GM12892 (cell line): Measurements from ENCODE around the gene PRRC2C.

ENCODE experiments used
- DNase-seq: peaks from one replicate; pipeline ENCODE4 v3.0.0; 2011; ENCODE audit not compliant: insufficient read length
- FAIRE-seq: peaks from 2 replicates; lab custom pipeline; 2011; peaks lifted over from hg19 to GRCh38; lab: Jason Lieb, UNC
- POLR2A ChIP-seq: IDR thresholded peaks from 2 replicates; pipeline ENCODE4 v1.6.1; 2011; ENCODE audit warnings: low read depth, low read length, control low read depth
- POLR2AphosphoS5 ChIP-seq: IDR thresholded peaks from 2 replicates; pipeline ENCODE4 v1.6.1; 2011; ENCODE audit warnings: low read depth, low read length, control low read depth
- TAF1 ChIP-seq: IDR thresholded peaks from 2 replicates; pipeline ENCODE4 v1.6.1; 2011; ENCODE audit warnings: low read depth, mild to moderate bottlenecking, control low read depth, low read length, borderline replicate concordance

The PRRC2C gene

GRCh38 chr1:171501305-171502024, 16.1 kb downstream of the PRRC2C start:
- DNase-seq, result no peak
- FAIRE-seq, result no peak
- no peak for TF ChIP-seq POLR2A
- no peak for TF ChIP-seq POLR2AphosphoS5
- no peak for TF ChIP-seq TAF1

- DNase-seq, result no peak
- FAIRE-seq, result no peak
- TF ChIP-seq POLR2AphosphoS5 (no peak), POLR2A (no peak), TAF1 (no peak)
Measured at GRCh38 chr1:171506525-171507304, 21.4 kb downstream of the PRRC2C start.

DNA sequence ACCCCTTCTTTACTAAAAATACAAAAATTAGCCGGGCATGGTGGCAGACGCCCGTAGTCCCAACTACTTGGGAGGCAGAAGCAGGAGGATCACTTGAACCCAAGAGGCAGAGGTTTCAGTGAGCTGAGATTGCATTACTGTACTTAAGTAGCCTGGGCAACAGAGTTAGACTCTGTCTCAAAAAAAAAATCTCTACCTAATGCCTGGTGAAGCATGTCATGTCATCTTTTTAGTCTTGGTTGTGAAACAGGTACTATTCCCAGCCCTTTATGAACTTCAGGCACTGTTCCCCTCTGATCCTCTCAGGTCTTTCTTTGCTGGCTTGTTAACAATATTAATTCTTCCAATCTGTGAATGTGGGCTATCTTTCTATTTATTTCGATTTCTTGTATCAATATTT, 22.1 kb downstream of the PRRC2C start:
- DNase-seq, result no peak
- peak; percentile 50 for FAIRE-seq
- TF ChIP-seq POLR2AphosphoS5 (no peak), POLR2A (no peak), TAF1 (no peak)

GRCh38 chr1:171509191-171509590, 23.9 kb downstream of the PRRC2C start:
- TF ChIP-seq POLR2AphosphoS5, result no peak
- TF ChIP-seq POLR2A, result no peak
- no peak for TF ChIP-seq TAF1
- DNase-seq (no peak), FAIRE-seq (peak; percentile 67)

GRCh38 chr1:171513743-171514142, 28.4 kb downstream of the PRRC2C start:
- no peak for FAIRE-seq
- no peak for DNase-seq
- TF ChIP-seq POLR2AphosphoS5 (no peak), TAF1 (no peak), POLR2A (no peak)

DNA sequence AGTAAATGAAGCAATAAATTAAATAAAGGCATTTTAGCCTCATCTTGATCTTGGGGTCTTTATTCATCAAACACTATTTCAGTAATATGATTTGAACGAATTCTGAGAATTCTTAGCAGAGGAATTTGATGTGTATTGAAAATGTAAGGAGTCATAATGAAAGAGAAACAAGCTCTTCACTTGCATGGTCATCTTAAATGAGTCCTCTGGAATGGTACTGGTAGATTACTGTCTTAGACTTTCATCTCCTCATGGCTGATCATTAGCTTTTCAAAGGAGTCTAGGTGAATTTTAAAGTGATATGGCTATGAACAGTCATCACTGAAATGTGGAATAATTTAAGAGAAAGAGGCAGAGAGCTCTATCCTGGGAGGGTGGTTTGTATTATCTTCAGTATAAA, 30.0 kb downstream of the PRRC2C start:
- FAIRE-seq, result peak; percentile 53
- no peak for TF ChIP-seq TAF1
- TF ChIP-seq POLR2AphosphoS5, result no peak
- no peak for TF ChIP-seq POLR2A
- DNase-seq, result no peak

GRCh38 chr1:171515741-171516140, 30.4 kb downstream of the PRRC2C start:
- FAIRE-seq, result no peak
- TF ChIP-seq POLR2AphosphoS5, result no peak
- TF ChIP-seq TAF1, result no peak
- no peak for TF ChIP-seq POLR2A
- no peak for DNase-seq

DNA sequence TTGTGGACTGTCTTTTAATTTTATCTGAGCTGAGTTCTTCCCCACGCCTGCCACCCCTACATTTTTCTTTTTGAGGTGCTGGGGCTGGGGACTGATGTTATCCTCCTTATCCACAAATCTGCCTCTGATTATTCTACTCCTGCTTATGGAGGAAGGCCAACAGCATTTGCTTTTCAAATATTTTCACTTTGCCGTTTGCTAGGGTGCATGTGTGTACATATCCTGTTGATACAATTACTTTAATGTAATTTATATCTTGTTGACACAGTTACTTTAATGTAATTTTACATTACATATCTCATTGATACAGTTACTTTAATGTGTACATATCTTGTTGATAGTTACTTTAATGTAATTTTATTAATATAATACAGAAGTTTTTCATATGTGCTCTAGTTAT, 36.2 kb downstream of the PRRC2C start:
- no peak for DNase-seq
- FAIRE-seq, result no peak
- TF ChIP-seq POLR2AphosphoS5 (no peak), TAF1 (no peak), POLR2A (no peak)

DNA sequence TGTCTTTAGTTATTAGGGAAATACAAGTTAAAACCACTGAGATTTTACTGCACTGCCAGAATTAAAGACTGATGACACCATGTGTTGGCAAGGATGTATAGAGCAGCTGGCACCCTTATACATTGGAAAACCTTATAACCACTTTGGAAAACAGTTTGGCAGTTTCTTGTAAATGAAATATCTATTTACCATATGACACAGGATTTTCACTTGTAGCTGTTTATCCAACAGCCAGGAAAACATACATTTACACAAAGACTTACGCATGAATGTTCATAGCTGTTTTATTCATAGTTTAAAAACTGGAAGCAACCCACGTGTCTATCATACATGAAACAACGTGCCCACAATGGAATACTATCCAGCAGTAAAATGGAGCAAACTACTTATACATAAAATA, 45.3 kb downstream of the PRRC2C start:
- DNase-seq (no peak), FAIRE-seq (no peak)
- TF ChIP-seq TAF1, result no peak
- TF ChIP-seq POLR2AphosphoS5, result no peak
- no peak for TF ChIP-seq POLR2A

- no peak for TF ChIP-seq POLR2AphosphoS5
- no peak for TF ChIP-seq TAF1
- FAIRE-seq (no peak), DNase-seq (no peak)
Measured at GRCh38 chr1:171532520-171532919, 47.2 kb downstream of the PRRC2C start.

- DNase-seq (no peak), FAIRE-seq (no peak)
- TF ChIP-seq POLR2AphosphoS5, result no peak
- no peak for TF ChIP-seq POLR2A
- no peak for TF ChIP-seq TAF1
Measured at GRCh38 chr1:171545523-171545922, 60.2 kb downstream of the PRRC2C start.
